GM10266 (cell line): ENCODE data around the gene CALY.

Source experiments
- DNase-seq: peaks from one replicate; pipeline ENCODE4 v3.0.0; 2012; ENCODE audit errors: extremely low spot score
- CTCF ChIP-seq: IDR thresholded peaks from 2 replicates; pipeline ENCODE4 v1.5.1; 2012; ENCODE audit warnings: mild to moderate bottlenecking, low read depth; ENCODE audit not compliant: control insufficient read depth, insufficient read depth; ENCODE audit errors: missing control alignments

CALY gene

GRCh38 chr10:133283931-133284330 lies 52.8 kb downstream of the CALY start:
- DNase-seq, result no peak
- no peak for TF ChIP-seq CTCF

GRCh38 chr10:133282846-133283390 lies 53.8 kb downstream of the CALY start:
- TF ChIP-seq CTCF, result no peak
- no peak for DNase-seq

- no peak for DNase-seq
- TF ChIP-seq CTCF, result no peak
These were observed 54.9 kb downstream of the CALY start for GRCh38 chr10:133281628-133282372.

- no peak for DNase-seq
- TF ChIP-seq CTCF, result no peak
These were observed 55.6 kb downstream of the CALY start for GRCh38 chr10:133281084-133281483.

- no peak for TF ChIP-seq CTCF
- no peak for DNase-seq
These were observed 56.2 kb downstream of the CALY start for GRCh38 chr10:133280391-133281059.

GRCh38 chr10:133279326-133280226 lies 57.1 kb downstream of the CALY start:
- TF ChIP-seq CTCF, result no peak
- no peak for DNase-seq
